MCF 10A (cell line): ENCODE results near the gene NOL4L. TPM values are rescaled to one million over a fixed set of nuclear protein-coding genes. Genes with fewer than 3 reads are reported as not detected.

Experiments
- BruUV-seq: library from RNA; stranded (reverse); fragments of 400-500 nt; replicated peaks from 2 replicates; lab custom pipeline; 2021; lab: Mats Ljungman, UMichigan
- CTCF ChIA-PET: fragments of 300-600 bp; sonication (Branson Sonifier 250); formaldehyde crosslinking; extraction: SDS; loops from one replicate; lab custom pipeline; 2021; ENCODE audit warnings: antibody characterized with exemption, inconsistent platforms; lab: Yijun Ruan, JAX
- POLR2A ChIA-PET: fragments of 300-600, 350-650 bp; sonication (Branson Sonifier 250); formaldehyde crosslinking; extraction: SDS; loops from one replicate; lab custom pipeline; 2020; ENCODE audit warnings: antibody characterized with exemption, inconsistent platforms; lab: Yijun Ruan, JAX
- DNase-seq: peaks from one replicate; pipeline ENCODE4 v3.0.0-alpha.2; 2018; ENCODE audit not compliant: unreplicated experiment
- H3K27ac Mint-ChIP-seq: one replicate; pipeline ENCODE4 v1.8.0; 2022; ENCODE audit warnings: mild to moderate bottlenecking, low read depth, mixed read lengths; ENCODE audit not compliant: unreplicated experiment
- H3K27me3 Mint-ChIP-seq: one replicate; pipeline ENCODE4 v1.8.0; 2022; ENCODE audit warnings: mixed read lengths; ENCODE audit not compliant: insufficient read depth, unreplicated experiment
- H3K36me3 Mint-ChIP-seq: one replicate; pipeline ENCODE4 v1.8.0; 2022; ENCODE audit warnings: mild to moderate bottlenecking, moderate library complexity, mixed read lengths; ENCODE audit not compliant: insufficient read depth, unreplicated experiment
- H3K4me1 Mint-ChIP-seq: one replicate; pipeline ENCODE4 v1.8.0; 2022; ENCODE audit warnings: mixed read lengths; ENCODE audit not compliant: insufficient read depth, unreplicated experiment
- H3K4me3 Mint-ChIP-seq: one replicate; pipeline ENCODE4 v1.8.0; 2022; ENCODE audit warnings: mild to moderate bottlenecking, moderate library complexity, mixed read lengths; ENCODE audit not compliant: unreplicated experiment
- H3K9me3 Mint-ChIP-seq: one replicate; pipeline ENCODE4 v1.8.0; 2022; ENCODE audit warnings: mixed read lengths; ENCODE audit not compliant: unreplicated experiment
- CTCF ChIP-seq: fragments of 200-600 bp; IDR thresholded peaks from one replicate; pipeline ENCODE4 v1.8.0; 2022; ENCODE audit warnings: antibody characterized with exemption, mild to moderate bottlenecking; ENCODE audit not compliant: unreplicated experiment
- intact Hi-C: fragments of 100-400 bp; cut with micrococcal nuclease; formaldehyde crosslinking; loops from 2 replicates; pipeline ENCODE4 v1.14.1; 2022
- total RNA-seq: library from RNA; stranded (reverse); gene quantifications from 2 replicates; pipeline ENCODE4 v1.2.3, GENCODE V29; 2022

Gene NOL4L
- total RNA-seq, 1 experiment from 2014 or later: 3.3 TPM

GRCh38 chr20:32626407-32626806, 41.3 kb upstream of the NOL4L start:
- Mint-ChIP-seq H3K4me3 (no peak overlapping the region), H3K9me3 (no peaks in the 10 kb centered on the region), H3K27ac (no peak overlapping the region), H3K36me3 (peaks cover 3% of the 10 kb centered on the region), H3K27me3 (peaks cover 30% of the 10 kb centered on the region), H3K4me1 (no peaks in the 10 kb centered on the region)
- ChIA-PET CTCF (interaction anchor here (0.6 kb wide), 1 partner anchor 105 kb away, joined by 5 read pairs; no protein-coding TSS in a partner anchor), POLR2A (no interaction called here)
- intact Hi-C loops: no loop called here
- DNase-seq: no peak
- no peak for TF ChIP-seq CTCF
- BruUV-seq: no TSS peak

DNA sequence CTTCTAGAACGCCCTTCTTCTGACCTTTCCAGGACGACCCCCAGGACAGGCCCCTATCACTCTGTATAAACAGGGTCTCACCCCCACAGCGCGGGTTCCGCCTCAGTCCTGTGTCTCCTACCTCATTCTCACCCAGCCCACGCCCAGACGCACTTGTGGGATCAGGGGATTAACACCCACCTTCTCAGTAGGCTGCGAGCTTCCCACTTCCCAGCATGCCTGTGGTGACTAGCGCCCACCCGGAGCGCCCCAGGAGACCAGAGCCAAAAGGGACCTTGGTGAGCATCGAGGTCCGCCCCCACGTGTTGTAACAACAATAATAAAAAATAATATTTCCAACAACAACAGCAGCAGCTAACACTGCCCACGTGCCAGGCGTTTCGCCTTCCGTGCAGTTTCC, 40.9 kb upstream of the NOL4L start:
- no peak overlapping the region for H3K27ac Mint-ChIP-seq
- no peaks in the 10 kb centered on the region for H3K9me3 Mint-ChIP-seq
- no TSS peak for BruUV-seq
- H3K36me3 Mint-ChIP-seq: peaks cover 5% of the 10 kb centered on the region
- DNase-seq: no peak
- peaks cover 33% of the 10 kb centered on the region for H3K27me3 Mint-ChIP-seq
- CTCF ChIA-PET: interaction anchor here (0.6 kb wide), 1 partner anchor 105 kb away, joined by 5 read pairs; no protein-coding TSS in a partner anchor
- no peaks in the 10 kb centered on the region for H3K4me1 Mint-ChIP-seq
- no peak overlapping the region for H3K4me3 Mint-ChIP-seq
- intact Hi-C loops: no loop called here
- POLR2A ChIA-PET: no interaction called here
- no peak for TF ChIP-seq CTCF

- no peak for DNase-seq
- peaks cover 36% of the 10 kb centered on the region for H3K27me3 Mint-ChIP-seq
- no peak for TF ChIP-seq CTCF
- no peaks in the 10 kb centered on the region for H3K4me1 Mint-ChIP-seq
- no peak overlapping the region for H3K4me3 Mint-ChIP-seq
- ChIA-PET POLR2A (interaction anchor here (0.6 kb wide), 1 partner anchor 38 kb away, joined by 3 read pairs; no protein-coding TSS in a partner anchor), CTCF (interaction anchor here (0.6 to 1.5 kb wide), 2 partner anchors 38 to 165 kb away, joined by 3 to 4 read pairs; no protein-coding TSS in a partner anchor)
- H3K9me3 Mint-ChIP-seq: no peaks in the 10 kb centered on the region
- peaks cover 5% of the 10 kb centered on the region for H3K36me3 Mint-ChIP-seq
- intact Hi-C loops: no loop called here
- no TSS peak for BruUV-seq
- no peak overlapping the region for H3K27ac Mint-ChIP-seq
Measured at GRCh38 chr20:32624687-32625345, 39.7 kb upstream of the NOL4L start.

DNA sequence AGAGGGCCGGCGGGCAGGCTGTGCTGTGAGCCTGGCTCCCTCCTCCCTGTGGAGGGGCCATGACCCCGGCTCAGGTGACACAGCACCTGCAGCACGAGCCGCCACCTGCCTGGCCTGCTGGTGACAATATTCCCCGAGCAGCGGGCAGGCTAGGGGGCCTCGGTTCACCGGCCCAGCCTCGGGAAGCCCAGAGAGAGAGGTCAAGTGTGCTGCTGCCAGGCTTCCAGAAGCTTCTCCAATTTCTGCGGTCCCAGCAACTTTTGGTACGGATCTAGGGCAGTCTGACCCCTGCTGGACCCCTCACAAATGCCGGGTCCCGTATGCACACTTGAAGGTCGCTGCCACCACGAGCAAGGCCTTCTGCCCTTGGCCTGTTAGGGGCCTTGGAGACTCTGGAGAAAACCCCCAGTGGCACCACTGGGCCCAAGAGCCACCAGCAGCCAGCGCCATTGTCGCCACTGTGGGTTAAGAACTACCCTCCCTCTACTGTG, 38.6 kb upstream of the NOL4L start:
- no peak for DNase-seq
- Mint-ChIP-seq H3K4me3 (no peak overlapping the region), H3K9me3 (no peaks in the 10 kb centered on the region), H3K36me3 (peaks cover 5% of the 10 kb centered on the region), H3K27me3 (peaks cover 44% of the 10 kb centered on the region), H3K27ac (no peak overlapping the region), H3K4me1 (no peaks in the 10 kb centered on the region)
- intact Hi-C loops: no loop called here
- no TSS peak for BruUV-seq
- ChIA-PET CTCF (no interaction called here), POLR2A (no interaction called here)
- no peak for TF ChIP-seq CTCF
